Measurements from ENCODE around the gene FAF1.

- TF ChIP-seq EZH2phosphoT487 (IDR thresholded peaks at IDR 0.05; ENCODE audit: borderline replicate concordance, low read depth) (peak; percentile 36), EP300 (IDR thresholded peaks at IDR 0.05; ENCODE audit: borderline replicate concordance in 1 of 2, low read depth in 1 of 2, low read length in 1 of 2) (no peak), JUND (IDR thresholded peaks at IDR 0.05) (no peak), SIN3A (IDR thresholded peaks at IDR 0.05; ENCODE audit: borderline replicate concordance, low read depth, low read length) (no peak), USF1 (IDR thresholded peaks at IDR 0.05; ENCODE audit: borderline replicate concordance, low read depth) (no peak), ELF1 (IDR thresholded peaks at IDR 0.05) (no peak), GABPA (IDR thresholded peaks at IDR 0.05; ENCODE audit: low read depth) (no peak)
- TF ChIP-seq, protein P1, sequence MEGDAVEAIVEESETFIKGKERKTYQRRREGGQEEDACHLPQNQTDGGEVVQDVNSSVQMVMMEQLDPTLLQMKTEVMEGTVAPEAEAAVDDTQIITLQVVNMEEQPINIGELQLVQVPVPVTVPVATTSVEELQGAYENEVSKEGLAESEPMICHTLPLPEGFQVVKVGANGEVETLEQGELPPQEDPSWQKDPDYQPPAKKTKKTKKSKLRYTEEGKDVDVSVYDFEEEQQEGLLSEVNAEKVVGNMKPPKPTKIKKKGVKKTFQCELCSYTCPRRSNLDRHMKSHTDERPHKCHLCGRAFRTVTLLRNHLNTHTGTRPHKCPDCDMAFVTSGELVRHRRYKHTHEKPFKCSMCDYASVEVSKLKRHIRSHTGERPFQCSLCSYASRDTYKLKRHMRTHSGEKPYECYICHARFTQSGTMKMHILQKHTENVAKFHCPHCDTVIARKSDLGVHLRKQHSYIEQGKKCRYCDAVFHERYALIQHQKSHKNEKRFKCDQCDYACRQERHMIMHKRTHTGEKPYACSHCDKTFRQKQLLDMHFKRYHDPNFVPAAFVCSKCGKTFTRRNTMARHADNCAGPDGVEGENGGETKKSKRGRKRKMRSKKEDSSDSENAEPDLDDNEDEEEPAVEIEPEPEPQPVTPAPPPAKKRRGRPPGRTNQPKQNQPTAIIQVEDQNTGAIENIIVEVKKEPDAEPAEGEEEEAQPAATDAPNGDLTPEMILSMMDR (IDR thresholded peaks at IDR 0.05): no peak
Measured at GRCh38 chr1:50427818-50428779, 532.0 kb downstream of the FAF1 start.
